ENCODE measurements around the gene SUGCT. TPM values are rescaled to one million over a fixed set of nuclear protein-coding genes. Genes with fewer than 3 reads are reported as not detected.

Gene SUGCT
- total RNA-seq, 3 donors from 2014 or later (not counting 1 experiment from before 2014, with no cell fraction given) = 0.40 to 0.59 TPM; not detected in 1

DNA sequence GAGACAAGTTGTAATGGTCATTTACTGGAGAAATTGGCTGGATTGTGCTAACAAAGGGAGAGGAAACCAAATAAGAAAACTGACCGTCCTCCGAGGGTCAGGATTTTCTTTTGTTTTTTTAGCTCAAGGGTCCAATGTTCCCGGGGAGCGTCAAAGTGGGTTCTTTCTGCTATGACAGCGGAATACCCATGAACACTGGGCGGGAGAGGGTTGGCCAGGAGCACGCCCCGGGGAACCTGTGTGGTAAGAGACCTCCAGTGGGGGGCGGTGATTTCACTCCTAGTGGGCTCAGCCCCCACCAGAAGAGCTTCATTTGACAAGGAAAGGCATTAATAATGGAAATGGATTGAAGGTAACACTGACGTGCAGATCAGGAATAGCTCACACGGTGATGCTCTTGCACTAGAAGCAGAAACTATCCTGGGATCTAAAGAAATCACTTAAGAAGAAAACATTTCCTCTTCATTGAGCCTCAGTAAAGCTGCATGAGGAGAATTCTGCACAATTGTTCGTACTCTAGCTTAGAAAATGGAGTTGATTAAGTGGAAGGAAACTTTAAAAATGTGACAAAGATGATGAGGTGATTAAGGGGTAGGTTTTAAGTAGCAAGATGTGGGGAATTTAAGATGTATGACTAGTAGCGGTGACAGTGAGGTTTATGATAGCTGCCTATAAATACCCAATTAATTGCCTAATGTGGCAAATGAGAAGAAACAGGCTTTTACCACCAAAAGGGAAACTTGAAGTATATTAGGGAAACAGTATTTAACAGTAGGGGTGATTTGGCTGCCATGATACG is 627.2 kb downstream of the SUGCT start:
- Mint-ChIP-seq H3K27me3 (ENCODE audit: low read depth in 2 of 2) (no peaks in the 10 kb centered on the region), H3K4me3 (no peak overlapping the region), H3K27ac (no peak overlapping the region), H3K4me1 (no peaks in the 10 kb centered on the region), H3K36me3 (no peaks in the 10 kb centered on the region), H3K9me3 (no peaks in the 10 kb centered on the region)
- no peaks in the 10 kb centered on the region for H3K36me3 ChIP-seq (ENCODE audit: control insufficient read depth, insufficient read depth, low read length)
- H3K4me1 ChIP-seq (ENCODE audit: control insufficient read depth, insufficient read depth, low read length) = no peaks in the 10 kb centered on the region
- DNase-seq (no peak), ATAC-seq (no peak)
- no peak for TF ChIP-seq CTCF (IDR thresholded peaks at IDR 0.05)
- 89% methylated on average over 13 of the region's 14 CpGs for WGBS (ENCODE audit: insufficient coverage)
- no peaks in the 10 kb centered on the region for H3K27me3 ChIP-seq (ENCODE audit: control insufficient read depth, insufficient read depth, low read length)
- intact Hi-C loops (cut with micrococcal nuclease) = no loop called here
- H3K27ac ChIP-seq (ENCODE audit: low read length) = no peak overlapping the region
- no peak overlapping the region for H3K4me3 ChIP-seq (ENCODE audit: low read length)
- no peaks in the 10 kb centered on the region for H3K9me3 ChIP-seq (ENCODE audit: control insufficient read depth, insufficient read depth, low read length)

GRCh38 chr7:40763319-40764287 is 628.8 kb downstream of the SUGCT start:
- H3K36me3 Mint-ChIP-seq = no peaks in the 10 kb centered on the region
- TF ChIP-seq CTCF (IDR thresholded peaks at IDR 0.05) = no peak
- H3K27me3 ChIP-seq (ENCODE audit: control insufficient read depth, insufficient read depth, low read length) = no peaks in the 10 kb centered on the region
- H3K4me3 ChIP-seq (ENCODE audit: low read length) = no peak overlapping the region
- no peak overlapping the region for H3K27ac Mint-ChIP-seq
- H3K4me1 ChIP-seq (ENCODE audit: control insufficient read depth, insufficient read depth, low read length) = no peaks in the 10 kb centered on the region
- H3K27me3 Mint-ChIP-seq (ENCODE audit: low read depth in 2 of 2) = no peaks in the 10 kb centered on the region
- WGBS (ENCODE audit: insufficient coverage) = 87% methylated on average over 8 of the region's 9 CpGs
- ATAC-seq (no peak), DNase-seq (no peak)
- H3K4me3 Mint-ChIP-seq = no peak overlapping the region
- no peaks in the 10 kb centered on the region for H3K9me3 Mint-ChIP-seq
- intact Hi-C loops (cut with micrococcal nuclease) = no loop called here
- no peaks in the 10 kb centered on the region for H3K4me1 Mint-ChIP-seq
- no peak overlapping the region for H3K27ac ChIP-seq (ENCODE audit: low read length)
- H3K9me3 ChIP-seq (ENCODE audit: control insufficient read depth, insufficient read depth, low read length) = no peaks in the 10 kb centered on the region
- no peaks in the 10 kb centered on the region for H3K36me3 ChIP-seq (ENCODE audit: control insufficient read depth, insufficient read depth, low read length)

DNA sequence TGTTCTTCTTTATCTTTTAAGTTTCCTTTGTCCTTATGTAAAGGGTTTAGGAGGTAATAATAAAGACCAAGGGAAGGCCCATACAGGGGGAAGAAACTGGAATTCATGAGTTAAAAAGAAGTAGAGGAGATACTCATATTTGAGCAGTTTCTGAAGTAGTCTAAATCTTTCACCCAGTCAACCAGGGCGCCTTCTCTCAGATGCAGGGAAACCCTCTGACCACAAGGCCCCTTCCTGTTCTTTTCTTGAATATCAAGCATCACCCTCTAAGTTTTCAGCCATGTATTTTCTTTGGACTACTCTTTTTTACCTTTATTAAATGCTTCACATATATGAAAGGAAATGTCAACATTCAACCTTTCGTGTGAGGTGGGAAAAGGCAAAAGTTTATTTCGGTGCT is 630.8 kb downstream of the SUGCT start:
- Histone ChIP-seq H3K9me3 (ENCODE audit: control insufficient read depth, insufficient read depth, low read length) (no peaks in the 10 kb centered on the region), H3K4me1 (ENCODE audit: control insufficient read depth, insufficient read depth, low read length) (no peaks in the 10 kb centered on the region), H3K27me3 (ENCODE audit: control insufficient read depth, insufficient read depth, low read length) (no peaks in the 10 kb centered on the region), H3K4me3 (ENCODE audit: low read length) (no peak overlapping the region), H3K36me3 (ENCODE audit: control insufficient read depth, insufficient read depth, low read length) (no peaks in the 10 kb centered on the region), H3K27ac (ENCODE audit: low read length) (no peak overlapping the region)
- ATAC-seq (no peak), DNase-seq (no peak)
- H3K36me3 Mint-ChIP-seq = no peaks in the 10 kb centered on the region
- TF ChIP-seq CTCF (IDR thresholded peaks at IDR 0.05) = no peak
- H3K4me1 Mint-ChIP-seq = no peaks in the 10 kb centered on the region
- H3K27me3 Mint-ChIP-seq (ENCODE audit: low read depth in 2 of 2) = no peaks in the 10 kb centered on the region
- no peak overlapping the region for H3K4me3 Mint-ChIP-seq
- 10% methylated on average over 1 of the region's 3 CpGs for WGBS (ENCODE audit: insufficient coverage)
- intact Hi-C loops (cut with micrococcal nuclease) = no loop called here
- H3K27ac Mint-ChIP-seq = no peak overlapping the region
- peaks cover 0 to 2% of the 10 kb centered on the region in 2 donors for H3K9me3 Mint-ChIP-seq
